ENCODE results near the gene LDLRAD4.

LDLRAD4 gene

DNA sequence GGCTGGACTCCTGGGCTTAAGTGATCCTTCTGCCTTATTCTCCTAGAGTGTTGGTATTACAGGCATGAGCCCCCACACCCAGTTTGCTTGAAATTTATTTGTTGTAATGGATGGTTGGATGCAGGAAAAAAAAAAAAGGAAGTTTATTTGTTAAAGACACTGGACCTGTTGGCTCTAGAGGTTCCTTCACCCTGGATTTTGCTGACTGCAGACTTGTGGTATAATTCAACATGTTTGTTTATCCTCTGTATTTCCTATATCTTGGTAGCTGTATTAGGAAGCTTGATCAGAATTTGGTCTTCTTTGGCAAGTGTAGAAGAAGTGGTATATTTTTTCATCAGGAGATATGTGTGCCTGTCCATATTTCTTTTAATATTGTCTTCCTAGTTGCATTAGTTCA is 138.7 kb downstream of the LDLRAD4 start:
- no peak for DNase-seq

DNA sequence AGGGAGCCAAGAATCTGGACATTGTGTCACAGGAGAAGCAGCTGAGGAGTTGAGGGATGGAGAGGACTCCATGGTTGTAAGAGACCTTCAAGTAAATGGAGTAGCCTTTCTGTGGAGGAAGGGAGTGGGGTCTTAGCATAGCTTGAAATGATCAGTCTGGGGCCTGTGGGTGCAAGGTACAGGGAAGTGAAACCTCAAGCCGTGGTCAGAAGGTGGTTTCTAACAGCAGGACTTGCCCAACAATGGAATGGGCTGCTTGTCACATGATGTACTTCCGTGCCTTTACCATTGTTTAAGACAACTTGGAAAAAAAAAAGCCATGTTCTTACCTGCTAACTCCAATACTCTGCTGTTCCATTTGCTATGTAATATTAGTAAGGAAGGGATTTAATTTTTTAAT is 140.7 kb downstream of the LDLRAD4 start:
- DNase-seq: no peak

DNA sequence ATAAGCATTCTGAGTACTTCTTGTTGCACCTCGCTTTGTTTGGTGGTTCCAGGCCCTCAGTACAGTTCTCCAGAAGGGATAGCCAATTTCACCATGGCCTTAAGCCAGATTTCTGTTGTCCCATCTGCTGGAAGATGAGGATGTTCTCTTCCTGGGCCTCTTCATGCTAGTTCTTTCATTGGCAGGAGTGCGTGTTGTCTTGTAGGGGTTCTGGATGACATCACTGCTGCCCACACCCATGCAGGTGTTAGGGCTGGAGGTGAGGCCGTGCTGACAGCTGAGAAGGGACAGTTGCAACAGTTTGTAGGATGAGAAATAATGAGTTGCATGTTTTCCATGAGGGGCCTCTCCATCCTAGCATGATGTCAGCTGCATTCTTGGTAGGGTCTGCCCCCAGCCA is 142.9 kb downstream of the LDLRAD4 start:
- no peak for DNase-seq

DNA sequence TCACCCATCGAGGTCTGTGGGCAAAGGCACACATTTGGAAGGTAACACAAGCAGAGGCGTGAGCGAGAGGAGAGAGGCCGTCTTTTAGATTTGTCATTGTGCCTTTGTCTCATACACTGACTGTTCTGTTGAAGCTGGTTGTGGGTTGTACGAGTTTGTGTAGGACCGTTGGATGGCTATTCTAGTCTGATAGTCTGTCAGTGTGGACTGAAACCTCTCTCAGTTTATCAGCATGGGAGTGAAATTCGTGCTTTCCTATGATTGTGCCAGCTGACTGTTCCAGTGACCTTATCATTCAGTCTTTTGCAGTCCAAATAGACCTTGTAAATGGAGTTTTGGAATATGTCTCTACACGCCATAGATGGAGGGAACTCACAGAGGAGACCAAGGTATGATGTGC is 143.5 kb downstream of the LDLRAD4 start:
- no peak for DNase-seq

DNA sequence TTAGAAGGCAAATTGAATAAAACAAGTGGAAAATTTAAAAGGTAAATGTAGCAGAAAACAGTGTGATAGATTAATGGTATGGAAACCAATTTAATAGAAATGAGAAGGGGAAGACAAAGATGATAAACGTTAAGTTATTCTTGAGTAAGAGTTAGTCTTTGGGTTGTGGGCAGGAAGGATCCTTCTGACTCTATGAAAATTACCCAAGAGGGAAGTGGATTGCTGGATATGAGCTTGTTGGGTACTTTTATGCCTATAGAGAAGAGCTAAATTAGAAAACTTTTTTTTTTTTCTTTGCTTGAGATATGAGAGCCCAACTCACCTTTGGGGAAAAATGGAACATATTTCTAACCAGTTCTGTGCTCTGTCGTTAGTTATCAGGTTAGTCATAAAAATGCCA is 144.0 kb downstream of the LDLRAD4 start:
- no peak for DNase-seq

DNA sequence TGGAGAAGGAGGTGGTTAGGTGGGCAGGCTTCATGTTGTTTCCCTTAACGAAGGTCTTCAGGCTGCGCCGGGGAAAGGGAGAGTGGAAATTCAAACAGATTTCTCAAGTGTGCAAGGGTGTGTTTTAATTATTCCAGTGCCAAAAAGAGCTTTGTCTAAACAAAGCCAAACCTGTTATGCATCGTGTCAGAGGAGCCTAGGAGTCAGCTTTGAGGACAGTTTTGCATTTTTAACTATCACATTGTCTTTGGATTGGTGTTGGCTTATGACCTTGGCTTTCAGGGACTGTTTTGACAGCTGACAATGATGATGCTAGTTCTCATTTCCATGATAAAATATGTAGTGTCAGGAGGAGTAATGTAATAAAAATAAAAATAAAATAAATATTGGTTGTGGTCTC is 144.8 kb downstream of the LDLRAD4 start:
- no peak for DNase-seq

DNA sequence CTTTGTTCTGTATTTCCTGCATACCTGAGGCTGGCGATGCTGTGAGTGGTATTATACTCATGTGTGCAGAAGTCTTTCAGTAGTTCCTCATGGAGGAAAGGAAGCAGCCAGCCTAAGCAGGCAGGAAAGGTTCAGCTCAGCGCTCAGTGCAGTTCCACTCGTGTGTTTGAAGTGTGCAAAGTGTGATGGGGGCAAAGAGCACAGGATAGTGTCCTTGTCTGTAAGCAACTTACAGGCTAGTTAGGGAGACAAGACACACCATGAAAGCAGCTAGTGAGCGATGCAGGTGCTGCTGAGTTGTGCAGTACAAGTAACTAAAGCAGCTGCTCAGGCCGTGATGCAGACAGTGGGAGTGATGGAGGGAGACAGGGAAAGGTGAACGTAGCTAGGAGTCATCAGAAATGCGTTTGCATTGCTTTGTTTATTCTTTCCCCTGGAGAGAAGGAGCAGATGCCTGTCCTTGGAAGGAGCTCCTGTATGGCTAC is 146.2 kb downstream of the LDLRAD4 start:
- DNase-seq: no peak

DNA sequence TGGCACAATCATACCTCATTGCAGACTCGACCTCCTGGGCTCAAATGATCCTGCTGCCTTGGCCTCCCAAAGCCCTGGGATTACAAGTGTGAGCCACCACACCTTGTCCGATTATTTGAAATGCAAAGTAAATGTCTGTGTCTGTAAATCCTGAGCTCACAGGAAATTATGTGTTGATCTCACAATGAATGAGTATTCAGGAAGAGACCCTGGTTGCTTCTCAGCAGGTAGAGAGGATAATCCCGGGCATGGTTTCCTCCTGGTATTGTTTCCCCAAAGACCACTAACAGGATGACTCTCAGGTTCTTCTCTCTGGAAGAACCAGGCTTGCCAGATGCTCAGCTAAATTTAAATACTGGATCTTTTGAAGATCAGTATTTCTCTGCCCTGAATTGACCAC is 147.6 kb downstream of the LDLRAD4 start:
- no peak for DNase-seq

DNA sequence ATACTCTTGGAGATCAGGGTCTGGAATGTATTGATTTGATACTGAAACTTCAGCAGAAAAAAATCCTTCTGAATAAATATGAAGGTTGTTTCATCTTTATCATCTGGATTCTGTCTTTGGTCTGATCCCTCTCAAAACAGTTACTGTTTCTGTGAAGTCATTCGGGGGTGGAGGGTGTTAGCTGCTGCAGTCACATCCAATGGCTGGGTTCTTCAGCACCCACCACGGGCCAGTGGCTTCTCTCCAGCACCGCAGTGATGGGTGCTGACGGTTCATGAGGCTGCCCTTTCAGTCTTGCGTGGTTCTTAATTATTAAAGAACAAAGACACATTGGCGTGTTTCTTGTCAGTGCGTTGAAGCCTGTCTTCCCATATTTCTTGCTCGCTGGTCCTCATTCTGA is 148.0 kb downstream of the LDLRAD4 start:
- DNase-seq: no peak

DNA sequence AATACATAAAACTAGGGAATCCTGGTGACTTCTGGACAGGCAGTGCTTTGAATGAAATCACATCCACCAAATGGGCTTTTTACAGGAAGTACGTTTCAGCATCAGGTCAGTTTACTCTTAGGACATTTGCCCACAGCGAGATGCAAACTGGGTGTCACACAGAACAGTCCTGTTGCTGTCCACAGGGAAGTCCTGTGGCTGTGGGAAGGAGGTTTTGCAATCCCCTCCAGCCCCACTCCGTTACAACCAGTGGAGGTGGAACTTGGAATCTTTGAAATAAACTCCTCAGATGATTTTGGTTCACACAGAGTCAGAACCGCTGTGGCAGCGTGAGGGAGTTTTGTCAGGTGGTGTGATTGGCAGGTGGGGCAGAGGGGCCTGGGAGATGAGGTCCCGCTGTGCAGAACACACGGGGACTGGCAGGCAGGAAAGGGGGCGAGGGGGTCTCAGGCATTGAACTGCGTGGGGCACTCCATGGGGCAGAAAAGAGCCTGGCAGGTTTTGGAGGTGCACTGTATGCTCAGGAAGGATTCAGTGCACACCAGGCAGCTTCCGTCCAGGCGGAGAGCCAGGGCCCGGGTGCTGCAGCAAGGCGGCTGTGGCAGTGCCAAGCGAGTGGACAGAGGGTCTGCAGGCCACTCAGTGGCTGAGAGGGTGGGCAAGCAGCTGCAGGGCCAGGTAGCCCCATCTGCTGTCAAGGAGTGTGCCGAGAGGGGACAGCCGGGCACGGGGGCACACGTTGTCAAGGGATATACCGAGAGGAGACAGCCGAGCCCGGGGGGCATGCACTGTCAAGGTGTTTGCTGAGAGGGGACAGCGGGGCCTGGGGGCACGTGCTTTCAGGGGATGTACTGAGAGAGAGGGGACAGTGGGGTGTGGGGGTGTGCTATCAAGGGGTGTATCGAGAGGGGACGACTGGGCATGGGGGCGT is 148.7 kb downstream of the LDLRAD4 start:
- no peak for DNase-seq

DNA sequence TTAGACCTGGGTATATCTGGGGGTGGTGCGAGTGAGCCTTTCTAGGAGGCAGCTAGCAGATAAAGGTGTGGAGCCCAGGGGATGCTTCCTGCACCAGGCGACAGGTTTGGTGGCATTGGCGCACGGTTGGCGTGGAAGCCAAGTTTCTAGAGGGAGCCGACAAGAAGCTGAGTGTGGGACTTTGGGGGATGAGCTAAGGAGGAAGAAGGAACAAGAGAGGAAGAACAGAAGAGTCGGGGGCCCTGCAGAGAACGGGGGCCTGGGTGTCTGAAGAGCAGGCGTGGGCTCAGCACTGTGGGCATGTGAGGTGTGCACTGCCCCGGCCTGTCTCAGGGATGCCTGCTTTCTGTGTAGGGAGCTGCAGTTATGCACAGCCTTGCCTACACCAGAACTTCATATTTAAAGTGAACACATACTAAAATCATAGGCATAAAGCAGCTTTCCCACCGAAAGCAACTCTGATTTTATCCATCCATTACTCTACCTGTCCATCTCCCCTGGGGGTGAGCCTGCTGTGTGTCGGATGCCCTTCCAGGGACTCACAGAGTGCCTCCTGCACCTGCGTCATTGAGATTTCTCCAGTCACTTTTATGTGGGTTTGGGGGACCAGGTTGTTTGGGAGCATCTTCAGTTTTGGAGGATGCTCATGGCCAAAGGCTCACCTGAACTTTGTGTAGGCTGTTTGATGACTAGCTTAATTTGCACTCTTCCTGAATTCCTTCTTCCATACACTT is 149.7 kb downstream of the LDLRAD4 start:
- no peak for DNase-seq

DNA sequence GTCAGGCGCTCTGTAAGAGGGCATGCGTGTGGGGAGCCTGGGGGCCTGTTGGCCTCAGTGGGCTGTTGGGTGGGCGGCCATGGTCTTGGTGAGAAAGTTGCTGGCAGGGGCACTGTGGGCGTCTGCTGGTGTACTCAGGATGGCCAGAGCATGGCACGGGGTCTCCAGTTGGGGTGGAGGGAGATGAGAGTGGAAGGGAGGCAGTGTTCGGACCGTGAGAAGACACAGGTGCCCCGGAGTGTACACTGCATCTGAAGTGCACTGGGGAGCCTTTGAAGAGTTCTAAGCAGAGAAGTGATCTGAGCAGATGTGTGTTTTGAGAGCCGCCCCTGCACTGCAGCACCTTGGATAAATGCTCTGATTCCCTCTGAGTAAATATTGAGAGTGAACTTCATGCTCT is 150.8 kb downstream of the LDLRAD4 start:
- no peak for DNase-seq

DNA sequence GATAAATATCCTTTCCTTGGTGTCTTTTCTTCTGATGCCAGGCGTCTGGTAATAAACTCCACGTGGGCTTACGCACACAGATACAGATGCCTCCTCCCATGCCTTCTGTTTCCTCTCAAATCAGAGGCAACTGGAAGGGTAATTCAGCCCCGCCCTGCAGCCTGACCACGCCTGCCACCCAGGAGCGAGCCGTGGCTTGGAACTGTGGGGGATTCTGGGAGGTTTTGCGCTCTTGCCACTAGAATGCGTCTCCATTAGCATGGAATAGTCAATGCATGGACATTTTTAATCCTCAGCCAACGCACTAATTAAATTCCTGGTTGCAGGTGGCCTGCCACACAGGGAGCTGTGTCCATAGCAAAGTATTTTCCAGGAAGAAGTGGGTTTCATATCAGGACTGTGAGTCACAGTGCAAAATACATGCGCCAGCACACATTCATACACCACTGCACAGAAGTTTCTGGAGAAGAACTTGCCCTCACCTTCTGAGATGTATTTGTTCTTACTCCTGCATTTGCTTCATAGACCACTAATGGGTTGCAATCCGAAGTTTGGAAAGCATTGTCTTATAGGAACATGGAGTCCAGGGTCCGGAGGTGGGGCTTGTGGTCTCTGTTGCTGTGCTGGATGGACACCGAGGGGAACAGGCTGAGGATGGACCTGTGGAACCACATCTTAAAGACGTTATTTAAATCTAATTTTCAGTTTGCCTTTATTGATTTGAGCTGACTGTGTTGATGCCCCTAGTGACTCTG is 151.4 kb downstream of the LDLRAD4 start:
- DNase-seq: no peak

DNA sequence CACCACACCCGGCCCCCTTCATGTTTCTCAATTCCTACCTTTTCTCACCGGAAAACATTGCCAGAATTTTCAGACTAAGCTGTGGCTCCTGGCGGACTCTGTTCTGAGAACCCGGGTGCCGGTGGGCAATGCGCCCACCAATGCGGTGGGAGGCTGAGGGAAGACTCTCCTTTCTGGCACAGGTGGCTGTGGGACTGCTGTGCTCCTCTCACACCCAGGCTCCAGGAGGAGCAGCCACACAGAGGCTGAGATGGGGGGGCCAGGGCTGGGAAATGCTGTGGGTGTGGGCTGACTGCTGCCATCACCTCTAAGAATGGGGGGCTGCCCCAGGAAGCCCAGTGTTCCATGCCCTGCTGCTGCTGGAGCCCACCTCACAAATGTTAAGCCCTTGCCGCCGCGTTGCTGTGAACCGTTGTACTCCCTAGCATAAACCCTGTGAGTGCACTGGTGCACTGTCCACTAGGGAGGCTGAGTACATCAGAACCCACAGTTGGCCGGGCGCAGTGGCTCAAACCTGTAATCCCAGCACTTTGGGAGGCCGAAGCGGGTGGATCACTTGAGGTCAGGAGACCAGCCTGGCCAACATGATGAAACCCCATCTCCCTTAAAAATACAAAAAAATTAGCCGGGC is 152.6 kb downstream of the LDLRAD4 start:
- no peak for DNase-seq

DNA sequence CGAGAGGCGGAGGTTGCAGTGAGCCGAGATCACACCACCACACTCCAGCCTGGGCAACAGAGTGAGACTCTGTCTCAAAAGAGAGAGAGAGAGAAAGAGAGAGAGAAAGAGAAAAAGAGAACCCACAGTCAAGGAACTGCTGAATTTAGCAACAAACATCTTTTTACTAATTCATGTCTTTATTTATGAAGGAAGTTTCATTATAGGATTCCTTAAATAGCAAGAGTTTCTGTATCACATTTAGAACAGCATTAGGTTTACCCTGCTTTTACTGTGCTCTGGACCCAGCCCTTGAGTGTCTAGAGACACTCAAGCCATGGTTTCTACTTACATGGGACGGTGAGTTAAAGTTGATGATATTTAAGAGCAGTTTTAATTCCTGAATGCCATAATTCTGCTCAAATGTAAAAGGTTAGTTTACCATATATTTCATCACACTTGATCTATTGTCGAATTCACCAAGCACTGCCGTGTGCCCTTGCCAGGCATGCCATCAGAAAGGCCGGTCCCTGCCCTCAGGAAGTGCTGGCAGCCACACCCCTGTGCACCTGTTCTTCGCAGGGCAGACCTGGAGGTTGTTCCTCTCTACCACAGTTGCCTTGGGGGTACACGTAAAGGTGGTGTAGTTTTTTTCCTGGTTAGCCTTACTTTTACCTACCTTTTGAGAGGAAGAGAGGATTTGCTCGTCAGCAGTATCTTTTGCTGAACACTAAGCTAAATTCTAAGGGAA is 153.3 kb downstream of the LDLRAD4 start:
- DNase-seq: no peak

DNA sequence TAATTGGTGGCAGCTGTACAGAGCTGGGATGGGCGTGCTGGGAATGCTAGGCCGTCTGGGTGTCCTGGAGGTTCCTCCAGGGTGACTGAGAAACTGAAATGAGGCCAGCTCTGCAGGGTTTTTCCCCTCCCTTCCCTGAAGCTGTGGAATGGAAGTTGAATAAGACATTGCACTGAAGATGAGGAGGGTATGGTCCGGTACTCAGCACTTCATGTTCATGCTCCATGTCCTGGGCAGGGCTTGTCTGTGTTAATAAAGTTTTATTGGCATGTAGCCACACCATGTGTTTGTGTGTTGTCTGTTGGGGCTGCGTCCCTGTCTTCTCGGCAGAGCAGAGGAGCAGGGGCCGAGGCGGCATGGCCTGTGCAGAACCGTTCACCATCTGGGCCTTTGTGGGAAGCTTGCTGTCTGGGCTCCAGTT is 154.0 kb downstream of the LDLRAD4 start:
- no peak for DNase-seq

DNA sequence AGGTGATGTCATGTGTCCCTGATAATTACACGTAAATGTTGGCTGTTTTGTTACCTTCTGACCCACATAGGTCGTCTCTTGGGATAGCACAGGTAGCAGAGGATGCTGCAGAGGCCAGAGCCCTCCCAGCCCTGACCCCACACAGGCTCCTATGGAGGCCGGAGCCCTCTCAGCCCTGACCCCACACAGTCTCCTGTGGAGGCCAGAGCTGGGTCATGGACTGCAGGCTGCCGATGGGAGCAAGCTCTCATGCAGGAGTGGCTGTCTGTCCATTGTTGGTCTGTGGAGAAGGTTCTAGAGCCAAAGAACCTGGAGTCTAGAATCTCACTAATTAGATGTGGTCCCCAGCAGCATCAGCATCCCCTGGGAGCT is 155.5 kb downstream of the LDLRAD4 start:
- DNase-seq: no peak

DNA sequence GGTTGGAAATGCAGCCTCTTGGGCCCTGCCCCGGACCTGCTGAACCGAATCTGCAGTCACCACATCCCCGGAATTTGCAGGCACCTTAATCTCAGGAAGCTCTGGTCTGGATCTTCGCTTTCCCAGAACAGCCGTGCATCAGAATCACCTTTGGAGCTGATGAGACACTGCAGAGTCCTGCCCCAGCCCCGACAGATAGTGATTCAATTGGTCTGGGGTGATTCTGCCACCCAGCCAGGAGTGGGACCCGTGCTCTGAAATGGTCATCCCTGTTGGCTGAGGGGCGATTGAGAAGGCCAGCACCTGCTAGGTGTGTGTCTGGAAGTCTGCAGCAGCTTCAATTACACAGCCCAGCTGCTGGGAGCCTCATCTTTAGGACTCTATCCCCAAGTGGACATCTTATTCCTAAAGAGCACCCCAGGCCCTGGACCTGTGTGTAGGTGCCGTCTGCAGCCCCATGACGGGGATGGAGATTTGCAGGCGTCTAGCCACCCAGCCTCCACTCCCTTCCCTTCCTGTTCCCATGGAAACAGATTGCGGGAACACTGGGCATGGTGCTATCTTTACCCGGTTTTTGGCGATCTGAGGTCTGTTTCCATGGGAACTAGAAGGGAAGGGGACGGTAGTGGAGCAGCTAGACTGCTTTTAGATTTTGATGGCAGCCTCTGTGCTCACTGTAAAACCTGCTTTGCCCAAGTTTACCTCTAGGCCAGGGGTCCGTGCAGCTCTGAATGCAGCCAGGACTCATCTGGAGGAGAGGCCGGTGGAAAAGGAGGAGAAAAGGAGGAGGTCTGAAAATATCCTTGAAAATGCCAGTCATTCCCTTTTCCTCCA is 156.1 kb downstream of the LDLRAD4 start:
- DNase-seq: no peak

DNA sequence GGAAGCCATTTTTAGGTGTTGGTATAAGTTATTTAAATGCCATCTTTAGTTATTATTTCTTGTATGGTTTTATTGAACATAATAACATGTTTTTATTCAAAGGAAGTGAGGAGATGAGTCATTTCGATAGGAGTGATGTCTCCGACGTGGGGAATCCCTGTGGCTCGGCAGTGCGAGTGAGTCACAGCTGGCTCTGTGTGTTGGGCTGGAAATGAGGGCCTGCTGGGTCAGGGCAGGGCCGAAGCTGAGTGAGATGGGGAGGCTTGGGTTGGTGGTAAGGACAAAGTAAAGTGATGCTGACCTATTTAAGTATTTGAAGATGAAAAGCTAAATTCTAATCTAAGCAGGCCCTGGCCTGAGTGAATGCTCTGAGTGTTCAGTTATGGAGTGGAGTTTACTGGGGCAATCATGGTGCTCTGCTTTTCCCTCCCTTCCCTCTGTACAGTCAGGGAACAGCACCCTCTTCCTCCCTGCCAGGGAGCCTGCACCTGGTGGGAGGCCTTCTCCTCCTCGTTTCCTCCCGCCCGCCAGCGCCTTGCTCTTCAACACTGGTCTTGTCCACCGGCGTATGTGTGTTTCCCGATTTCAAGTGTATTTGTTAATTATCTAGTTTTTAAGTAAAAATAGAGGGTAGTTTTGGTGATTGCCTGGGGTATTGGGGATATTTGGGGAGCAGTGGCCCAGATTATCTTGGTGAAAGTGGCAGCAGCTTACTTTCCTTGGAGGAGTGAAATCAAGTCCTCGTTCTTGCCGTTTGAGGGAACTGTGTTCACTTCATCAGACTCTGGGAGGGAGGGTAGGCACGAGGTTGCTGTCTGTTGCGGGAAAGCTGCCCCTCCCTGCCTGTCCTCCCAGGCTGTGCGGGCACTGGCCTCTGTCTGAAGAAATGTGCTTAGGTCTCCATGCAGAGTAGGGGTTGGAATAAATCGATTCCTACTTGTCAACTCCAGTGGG is 157.0 kb downstream of the LDLRAD4 start:
- DNase-seq: peak; percentile 65

DNA sequence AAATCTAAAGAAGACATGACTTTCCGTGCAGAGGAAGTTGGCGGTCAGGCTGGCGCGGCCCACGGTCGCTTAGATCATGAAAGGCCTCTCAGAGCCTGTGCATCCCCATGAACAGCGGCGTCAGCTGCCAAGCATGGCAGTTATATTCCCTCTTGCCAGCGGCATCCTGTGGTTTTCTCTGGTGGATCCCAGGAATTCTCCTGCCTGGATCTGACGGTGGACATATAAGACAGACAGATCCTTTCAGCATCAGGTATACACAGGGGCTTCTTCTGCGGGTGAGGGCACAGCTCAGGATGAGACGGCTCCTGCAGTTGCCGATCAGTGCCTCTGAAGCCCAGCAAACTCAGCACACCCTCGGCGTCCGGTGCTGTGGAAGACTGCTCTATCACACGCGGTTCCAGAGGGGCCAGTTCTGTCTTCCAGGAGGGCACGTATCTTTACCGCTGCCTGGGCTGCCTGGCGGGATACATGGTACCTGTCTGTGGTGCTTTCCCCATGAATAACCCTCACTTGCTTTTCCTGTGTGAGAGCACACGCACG is 157.8 kb downstream of the LDLRAD4 start:
- DNase-seq: peak; percentile 34
